Stimulated activated naive CD4-positive, alpha-beta T cell (primary cell): ENCODE data around the gene CEP85L.
"Not testable (repeated sequence)": the region's sequence is repeated elsewhere in the genome, so short reads cannot be mapped to it uniquely, and the experiment has no call there.

Experiments used
- DNase-seq, 6 experiments: peaks; one replicate each; lab custom pipeline; 2025; lab: John Stamatoyannopoulos, UW

Gene CEP85L

DNA sequence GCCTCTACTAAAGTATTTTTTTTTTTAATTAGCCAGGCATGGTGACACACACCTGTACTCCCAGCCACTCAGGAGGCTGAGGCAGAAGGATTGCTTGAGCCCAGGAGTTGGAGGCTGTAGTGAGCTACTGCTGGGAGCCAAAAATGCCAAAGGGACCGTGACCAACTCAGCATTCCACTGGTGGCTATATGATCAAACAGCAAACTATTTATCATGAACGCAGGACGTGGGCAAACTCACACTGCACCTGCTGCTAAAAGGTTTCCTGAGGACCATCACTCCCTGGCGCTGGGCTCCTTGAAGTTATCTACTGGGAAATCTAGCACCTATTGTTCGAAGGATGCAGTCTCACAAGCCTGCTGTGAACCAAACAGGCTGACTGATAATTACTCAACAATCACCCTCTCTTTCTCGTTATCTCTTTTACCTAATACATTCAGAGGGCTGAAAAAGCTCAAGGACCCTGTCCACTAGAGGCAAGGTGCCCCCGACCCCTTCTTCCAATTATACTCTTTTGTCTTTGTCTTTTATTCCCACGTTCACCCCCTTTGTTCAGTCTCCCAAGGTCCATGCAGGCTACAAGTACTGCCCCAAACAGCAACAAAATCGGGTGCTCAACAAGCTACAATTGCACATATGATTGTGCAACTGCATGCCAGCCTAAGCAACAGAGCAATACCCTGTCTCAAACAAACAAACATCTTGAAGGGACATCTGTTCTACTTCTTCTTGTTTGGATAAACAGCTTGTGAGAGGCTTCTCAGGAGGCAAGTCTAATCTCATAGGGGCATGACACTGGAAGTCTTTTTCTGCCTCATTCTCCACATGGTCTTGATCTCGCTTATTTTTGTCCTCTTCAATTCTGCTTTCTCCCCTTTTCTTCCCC is 151.0 kb downstream of the CEP85L start:
- DNase-seq: no peak

DNA sequence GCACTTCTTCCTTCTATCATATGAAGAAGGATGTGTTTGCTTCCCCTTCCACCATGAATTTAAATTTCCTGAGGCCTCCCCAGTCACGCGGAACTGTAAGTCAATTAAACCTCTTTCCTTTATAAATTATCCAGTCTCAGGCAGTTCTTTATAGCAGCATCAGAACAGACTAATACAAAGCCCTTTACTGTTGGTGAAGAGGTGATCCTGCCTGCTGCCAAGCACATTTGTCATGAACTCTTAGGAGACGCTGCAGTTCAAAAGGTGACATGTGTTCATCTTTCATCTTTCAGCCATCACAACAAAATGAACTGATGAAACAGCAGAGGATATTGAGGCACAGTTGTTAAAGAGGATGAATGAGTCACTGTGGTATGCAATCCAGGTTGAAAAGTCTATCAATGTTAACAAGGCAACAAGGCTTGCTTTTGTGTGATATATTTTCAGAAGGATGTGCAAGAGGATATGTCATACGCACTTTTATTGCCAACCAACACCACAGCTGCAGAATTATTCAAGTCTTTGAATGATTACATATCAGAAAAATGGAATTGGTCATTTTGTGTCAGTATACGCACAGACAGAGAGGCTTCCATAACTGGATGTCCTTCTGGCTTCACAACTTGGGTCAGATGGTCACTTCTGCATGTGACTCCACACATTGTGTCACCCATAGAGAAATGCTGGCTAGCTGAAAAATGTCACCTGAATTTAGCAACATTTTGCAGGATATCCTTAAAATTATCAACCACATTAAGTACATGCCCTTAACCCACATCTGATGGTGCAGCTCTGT is 155.7 kb downstream of the CEP85L start:
- DNase-seq: no peak

DNA sequence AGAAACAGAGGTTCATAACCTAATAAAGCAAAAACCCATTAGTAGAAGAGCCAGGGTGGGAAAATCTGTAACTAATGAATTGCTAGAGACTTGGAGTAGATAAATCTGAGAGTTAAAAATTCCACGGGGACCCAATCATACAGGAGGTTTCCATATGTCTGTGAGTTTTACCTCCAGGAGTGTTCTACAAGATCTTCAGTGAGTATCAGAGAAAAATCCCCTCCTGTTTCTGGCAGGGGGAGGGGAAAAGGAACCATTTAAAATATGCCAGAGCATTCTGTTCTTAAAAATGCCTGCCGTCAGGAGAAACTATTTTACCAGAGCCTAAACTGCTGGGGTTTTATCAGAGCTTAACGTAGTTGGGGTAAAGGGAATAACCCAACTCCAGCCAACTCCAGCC is 157.3 kb downstream of the CEP85L start:
- DNase-seq: no peak

DNA sequence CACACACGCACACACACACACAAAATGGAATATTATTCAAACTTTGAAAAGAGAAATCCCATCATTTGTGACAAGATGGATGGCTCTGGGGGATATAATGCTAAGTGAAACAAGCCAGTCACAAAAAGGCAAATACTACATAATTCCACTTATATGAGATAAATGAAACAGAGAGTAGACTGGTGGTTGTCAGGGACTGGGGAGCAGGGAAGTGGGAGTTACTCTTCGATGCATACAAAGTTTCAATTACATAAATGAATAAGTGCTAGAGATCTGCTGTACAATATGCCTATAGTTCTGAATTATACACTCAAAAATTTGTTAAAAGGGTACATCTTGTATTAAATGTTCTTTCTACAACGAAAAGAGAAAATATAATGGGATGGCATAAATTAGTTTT is 161.4 kb downstream of the CEP85L start:
- no peak for DNase-seq

DNA sequence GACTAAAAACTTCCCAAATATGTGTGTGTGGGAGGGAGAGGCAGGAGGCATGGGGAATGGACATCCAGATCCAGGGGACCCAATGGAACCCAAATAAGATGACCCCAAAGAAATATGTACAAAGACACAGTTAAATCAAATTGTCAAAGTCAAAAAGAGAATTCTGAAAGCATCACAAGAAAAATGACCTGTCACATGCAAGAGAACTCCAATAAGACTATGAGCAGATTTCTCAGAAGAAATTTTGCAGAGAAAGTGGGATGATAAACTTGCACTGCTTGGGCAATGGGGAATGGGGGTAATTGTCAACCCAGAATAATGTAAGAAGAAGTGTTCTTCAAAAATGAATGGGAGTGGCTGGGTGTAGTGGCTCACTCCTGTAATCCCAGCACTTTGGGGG is 162.8 kb downstream of the CEP85L start:
- DNase-seq: no peak

DNA sequence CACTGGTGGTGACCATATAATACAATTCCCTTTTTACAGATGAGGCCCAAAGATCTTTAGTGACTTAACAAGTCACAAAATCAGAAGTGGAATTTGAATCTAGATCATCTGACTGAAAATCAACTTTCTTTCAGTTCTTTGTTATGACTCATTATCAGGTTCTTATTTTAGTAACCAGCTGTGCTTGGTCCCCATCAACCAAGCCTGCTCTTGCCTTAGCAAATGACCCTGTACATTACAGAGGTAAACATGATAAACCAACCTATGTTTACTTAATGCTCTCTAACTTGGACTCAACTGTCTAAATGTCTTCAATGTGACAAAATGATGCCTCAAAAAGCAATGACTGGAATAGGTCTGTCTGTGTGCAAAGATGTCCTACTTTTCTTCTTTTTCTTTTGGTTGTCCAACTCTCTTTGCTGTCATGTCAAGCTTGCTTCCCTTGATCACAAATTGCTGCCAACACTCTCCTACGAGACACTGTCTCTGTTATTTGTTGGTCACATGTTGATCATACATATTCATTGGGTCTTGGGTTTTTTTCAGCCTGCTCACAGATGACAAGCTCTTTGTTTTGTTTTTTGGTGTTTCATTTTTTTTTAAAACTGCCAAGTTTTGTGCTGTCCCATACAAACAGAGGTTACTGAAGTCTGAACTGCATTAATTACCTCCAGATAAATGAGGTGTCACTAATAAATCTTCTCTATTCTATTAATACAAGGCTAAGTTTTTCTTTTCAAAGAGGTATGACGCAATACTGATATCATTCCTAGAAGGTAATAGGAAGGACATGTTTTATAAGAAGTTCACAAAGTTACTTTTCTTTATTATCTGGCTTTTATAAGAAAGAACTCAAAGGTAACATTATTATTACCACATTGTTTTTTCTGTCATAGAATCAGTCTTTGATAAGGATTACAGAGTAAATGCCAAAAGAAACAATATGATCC is 165.5 kb downstream of the CEP85L start:
- DNase-seq: no peak

DNA sequence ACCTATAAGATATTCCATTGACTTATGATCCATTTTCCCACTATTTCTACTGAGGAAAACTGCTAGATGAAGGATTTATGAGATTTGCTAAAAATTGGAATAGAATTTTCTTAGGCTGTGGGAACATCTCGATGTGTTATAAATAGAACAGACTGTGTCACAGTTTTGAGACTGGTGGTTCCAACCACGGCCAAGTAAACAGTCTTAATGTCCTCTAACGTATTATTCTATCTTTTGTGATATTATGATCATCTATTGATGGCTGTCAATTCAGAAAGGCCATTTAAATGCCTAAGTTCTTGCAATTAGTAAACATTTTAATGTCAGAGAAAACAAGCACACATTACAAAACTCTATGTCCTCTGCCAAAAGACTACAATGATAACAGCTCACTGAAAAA is 174.8 kb downstream of the CEP85L start:
- no peak for DNase-seq

DNA sequence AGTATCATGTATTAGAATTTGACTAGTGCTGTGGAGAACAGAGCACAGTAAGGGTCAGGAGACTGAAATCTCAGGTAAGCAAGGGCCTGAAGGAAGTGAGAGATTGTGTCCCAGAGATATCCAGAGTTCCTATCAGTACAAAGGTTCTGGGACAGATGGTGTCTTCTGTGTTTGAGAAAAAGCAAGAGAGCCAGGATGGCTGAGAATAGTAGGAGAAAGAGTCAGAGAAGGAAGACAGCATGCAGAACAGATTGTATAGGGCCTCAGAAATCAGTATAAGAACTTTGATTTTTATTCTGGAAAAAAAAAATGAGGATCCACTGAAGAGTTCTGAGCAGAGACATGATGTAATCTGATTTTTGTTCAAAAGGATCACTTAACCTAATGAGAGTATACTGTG is 178.1 kb downstream of the CEP85L start:
- no peak for DNase-seq

DNA sequence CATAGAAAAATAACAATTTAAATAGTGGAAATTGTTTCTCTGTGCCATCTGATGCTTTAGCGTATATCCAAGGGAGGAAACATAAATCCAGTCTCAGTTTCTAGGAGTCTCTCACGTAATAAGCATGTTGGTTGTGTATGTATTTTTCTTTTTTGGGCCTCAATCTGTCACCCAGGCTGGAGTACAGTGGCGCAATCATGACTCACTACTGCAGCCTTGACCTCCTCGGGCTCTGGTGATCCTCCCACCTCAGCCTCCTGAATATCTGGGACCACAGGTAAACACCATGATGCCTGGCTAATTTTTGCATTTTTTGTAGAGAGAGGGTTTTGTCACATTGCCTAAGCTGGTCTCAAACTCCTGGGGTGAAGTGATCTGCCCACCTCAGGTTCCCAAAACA is 181.9 kb downstream of the CEP85L start:
- no peak for DNase-seq

DNA sequence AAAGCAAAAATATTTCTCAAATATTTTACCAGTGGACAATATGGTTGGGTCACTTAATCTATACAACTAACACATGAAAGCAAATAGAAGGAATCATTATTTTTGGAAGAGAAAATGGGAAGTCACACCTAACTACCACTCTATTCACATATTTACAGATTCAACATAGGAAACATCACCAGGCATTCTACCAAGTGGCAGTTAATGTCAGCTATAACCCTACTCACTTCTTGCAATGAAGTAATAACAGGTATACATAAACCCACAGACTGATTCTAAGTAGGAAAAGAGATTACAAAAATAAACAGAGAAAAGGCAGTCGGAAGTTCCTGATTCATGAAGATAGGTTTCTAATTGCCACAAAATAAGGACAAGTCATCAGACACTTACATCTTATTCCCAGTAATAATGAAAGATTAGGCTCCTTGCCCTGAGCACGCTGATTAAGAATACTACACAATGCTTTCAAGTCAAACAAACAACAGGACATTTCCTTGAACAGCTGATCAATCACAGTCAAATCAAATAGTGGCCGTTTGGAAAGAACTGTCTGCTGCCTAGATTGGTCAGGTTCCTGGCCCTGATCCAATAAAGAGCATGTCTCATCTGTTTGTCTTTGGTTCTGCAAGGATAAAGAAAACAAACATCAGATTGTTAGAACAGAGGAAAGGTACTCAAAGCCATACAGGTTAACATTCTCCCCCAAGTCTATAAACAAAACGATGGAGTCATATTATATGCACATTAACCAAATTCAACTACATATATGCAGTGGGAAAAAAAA is 182.5 kb downstream of the CEP85L start:
- no peak for DNase-seq

DNA sequence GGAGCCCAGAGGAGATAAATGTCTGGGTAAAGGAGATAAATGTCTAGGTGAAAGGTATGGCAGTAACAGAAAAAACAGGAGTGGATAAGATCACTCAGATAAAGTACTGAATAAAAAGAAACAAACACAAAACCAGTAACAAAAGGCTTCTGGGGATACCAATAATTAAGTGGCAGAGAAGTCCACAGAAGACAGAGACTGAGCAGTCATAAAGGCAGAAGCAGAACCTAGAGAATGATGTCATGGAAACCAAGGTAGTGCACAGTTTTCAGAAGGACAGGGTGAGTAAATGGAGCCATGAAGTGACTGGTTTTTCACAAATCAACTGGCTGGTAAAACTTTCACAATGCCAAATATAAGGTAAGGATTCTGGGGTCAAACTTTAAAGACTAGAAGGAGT is 184.2 kb downstream of the CEP85L start:
- DNase-seq: no peak

DNA sequence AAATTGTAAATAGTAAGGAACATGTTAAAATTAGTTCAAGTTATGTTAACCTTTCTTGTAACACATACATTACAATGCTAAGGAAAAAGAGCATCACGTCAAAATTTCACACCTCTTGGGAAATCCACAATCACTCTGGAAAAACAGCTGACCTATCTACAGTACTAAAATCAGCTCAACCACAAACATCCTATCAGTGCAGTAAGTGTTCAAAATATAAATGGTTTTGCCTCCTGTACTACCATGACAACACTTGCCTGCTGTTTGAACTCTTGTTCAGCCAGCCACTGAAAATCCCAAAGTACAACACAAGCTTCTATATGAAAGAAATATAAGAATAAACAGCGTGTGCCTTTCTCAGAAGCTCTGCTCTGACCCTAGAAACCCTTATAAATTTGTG is 186.8 kb downstream of the CEP85L start:
- DNase-seq: no peak

DNA sequence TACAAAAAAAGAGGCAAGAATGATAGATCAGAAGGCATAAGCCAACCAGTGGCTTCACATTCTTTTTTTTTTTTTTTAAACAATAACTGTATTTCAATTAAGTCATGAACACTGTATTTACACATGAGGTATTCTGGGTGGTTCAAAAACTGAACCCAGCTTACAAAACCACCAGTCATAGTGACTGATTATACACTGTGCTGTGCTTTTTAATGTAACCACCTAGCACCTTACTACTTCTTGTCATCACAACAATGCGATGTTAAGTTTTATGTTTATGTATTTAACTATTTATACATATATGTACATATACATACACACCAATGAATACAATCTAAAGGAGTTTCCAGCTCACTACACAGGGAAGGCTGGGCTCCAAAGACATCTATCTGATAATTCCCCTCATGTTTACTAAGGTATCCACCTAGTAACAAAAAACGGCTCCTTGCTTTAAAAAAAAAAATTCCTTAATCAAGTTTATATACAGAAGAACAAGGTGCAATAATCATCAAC is 190.4 kb downstream of the CEP85L start:
- no peak for DNase-seq

DNA sequence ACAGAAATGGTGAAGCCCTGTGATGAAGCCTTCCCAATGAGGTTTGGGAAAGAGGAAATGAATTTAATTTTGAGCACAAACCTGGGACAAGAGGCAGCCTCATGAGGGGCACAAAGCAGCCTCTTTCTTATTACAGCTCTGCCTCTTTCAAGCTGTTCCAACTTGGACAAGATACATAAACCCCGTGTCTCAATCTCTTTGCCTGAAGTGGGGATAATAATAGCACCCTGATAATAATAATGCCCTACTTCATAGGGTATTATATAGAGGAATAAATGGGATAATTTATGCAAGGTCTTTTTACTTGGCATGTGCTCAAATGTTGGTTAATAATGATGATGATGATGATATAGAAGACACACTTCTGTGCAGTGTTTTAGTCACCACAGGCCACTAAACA is 194.4 kb downstream of the CEP85L start:
- no peak for DNase-seq

DNA sequence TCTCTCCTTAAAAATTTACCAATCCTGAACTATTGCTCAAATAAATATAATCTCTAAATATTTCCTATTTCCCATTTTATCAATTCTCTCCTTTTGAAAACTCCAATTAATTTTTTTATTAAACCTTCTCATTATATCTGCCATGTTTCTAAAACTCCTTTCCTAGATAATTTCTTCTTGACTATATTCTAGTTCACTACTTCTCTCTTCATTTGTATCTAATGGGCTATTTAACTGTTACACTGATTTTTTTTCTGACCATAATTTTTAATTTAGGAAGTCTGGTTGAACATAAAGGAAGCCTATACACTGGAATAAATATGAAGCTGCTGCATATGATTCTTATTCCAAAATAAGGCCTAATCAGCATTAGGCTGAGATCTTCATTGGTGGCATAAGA is 199.6 kb downstream of the CEP85L start:
- DNase-seq: no peak

DNA sequence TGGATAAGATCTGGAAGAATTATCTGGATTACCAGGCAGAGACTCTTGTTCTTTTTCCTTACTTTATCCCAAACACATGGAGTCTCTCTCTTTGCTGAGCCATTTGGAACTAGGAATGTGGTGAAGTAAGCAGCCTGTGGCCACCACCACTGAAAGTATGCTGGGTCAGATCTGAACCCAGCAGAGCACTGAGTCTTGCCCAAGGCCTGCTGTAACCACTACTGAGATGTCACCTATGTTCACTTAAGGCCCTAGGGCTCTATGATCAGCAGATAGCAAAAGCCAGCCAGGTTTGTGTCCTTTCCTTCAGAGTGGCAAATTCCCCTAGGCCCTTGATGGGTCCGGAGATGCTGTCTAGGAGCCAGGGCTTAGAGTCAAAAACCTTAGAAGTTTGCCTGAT is 206.6 kb downstream of the CEP85L start:
- no peak for DNase-seq

DNA sequence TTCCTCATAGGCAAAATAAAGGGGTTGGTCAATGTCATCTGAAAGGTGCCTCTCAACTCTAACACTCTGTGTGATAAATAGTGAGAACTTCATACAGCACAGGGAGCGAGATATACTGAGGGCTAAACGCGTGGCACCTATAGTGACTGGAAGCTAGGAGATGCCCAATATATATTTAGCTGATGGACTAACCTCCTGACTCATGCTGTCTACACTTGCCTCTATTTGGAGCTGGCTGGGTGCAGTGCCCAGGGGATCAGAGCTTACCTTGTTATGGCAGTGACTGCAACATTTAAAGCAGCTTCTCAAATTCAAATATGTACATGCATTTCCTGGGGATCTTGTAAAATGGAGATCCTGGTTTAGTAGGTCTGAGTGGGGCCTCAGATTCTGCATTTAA is 214.9 kb downstream of the CEP85L start:
- no peak for DNase-seq

DNA sequence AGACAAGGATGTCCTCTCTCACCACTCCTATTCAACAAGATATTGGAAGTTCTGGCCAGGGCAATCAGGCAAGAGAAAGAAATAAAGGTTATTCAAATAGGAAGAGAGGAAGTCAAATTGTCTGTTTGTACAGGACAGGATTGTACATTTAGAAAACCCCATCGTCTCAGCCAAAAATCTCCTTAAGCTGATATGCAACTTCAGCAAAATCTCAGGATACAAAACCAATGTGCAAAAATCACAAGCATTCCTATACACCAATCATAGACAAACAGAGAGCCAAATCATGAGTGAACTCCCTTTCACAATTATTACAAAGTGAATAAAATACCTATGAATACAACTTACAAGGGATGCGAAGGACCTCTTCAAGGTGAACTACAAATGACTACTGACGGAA is 217.2 kb downstream of the CEP85L start:
- DNase-seq: not testable (repeated sequence)

DNA sequence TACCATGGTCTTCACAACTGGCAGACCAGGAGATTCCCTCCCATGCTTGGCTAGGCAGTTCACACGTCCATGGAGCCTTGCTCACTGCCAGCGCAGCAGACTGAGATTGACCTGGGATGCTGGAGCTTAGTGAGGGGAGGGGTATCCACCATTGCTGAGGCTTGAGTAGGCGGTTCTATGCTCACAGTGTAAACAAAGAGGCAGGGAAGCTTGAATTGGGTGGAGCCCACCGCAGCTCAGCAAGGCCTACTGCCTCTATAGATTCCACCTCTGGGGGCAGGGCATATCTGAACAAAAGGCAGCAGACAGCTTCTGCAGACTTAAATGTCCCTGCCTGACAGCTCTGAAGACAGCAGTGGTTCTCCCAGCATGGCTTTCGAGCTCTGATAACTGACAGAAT is 230.1 kb downstream of the CEP85L start:
- DNase-seq: not testable (repeated sequence)

DNA sequence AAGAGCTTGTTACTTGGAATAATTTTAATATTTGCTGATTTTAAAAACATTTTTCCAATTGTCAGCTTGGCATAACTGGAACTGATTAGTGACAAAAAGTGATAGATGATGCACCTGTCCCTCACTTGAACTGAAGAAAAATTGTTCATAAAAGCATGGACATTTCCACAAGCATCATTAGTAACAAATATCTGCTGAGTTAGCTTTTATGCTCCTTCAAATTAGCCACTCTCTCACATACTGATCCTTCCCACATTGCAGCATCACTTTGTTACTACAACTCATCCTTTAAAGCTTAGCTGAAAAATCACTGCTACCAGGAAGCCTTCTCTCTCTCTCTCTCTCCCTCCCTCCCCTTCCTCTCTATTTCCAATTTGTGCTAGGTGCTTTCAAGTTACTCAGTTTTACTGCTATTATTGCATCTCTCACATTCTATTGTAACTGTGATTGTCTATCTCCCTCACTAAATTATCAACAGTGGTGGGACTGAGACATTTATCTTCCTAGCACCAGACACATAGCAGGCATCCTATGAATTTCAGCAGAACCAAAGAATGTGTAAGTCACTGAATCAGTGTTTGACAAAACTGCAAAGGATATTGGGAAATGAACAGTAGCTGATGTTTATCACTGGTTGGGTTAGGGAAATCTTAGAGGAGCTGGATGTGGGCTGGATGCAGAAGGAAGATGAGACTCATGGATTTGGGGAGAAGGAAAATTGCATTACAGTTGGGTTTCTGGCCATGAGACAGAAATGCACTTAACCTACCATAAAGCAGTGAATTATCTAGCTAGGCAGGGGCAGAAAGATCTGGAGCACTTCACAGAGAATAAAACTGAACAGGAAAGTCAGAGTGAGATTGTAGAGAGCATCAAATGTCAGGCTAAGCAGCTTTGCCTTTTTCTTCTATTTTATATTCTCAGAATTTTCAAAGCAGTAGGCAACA is 231.7 kb downstream of the CEP85L start:
- no peak for DNase-seq
